IMR-90 (cell line): ENCODE measurements around the gene LTF. TPM values are rescaled to one million over a fixed set of nuclear protein-coding genes. Genes with fewer than 3 reads are reported as not detected.
"Not testable (repeated sequence)": the region's sequence is repeated elsewhere in the genome, so short reads cannot be mapped to it uniquely, and the experiment has no call there.

ENCODE experiments used
- ATAC-seq: fragments of 200-7000 bp; cut with Tn5 transposase; 2 replicates; pipeline ENCODE4 v1.9.1; 2020; ENCODE audit warnings: low read depth, mild to moderate bottlenecking, moderate library complexity
- BruUV-seq: library from RNA; stranded (reverse); fragments of 400-500 nt; replicated peaks from 2 replicates; lab custom pipeline; 2021; lab: Mats Ljungman, UMichigan
- CTCF ChIA-PET: fragments of 300-600 bp; formaldehyde crosslinking; extraction: SDS; loops from one replicate; lab custom pipeline; 2021; ENCODE audit warnings: antibody characterized with exemption; lab: Yijun Ruan, JAX
- POLR2A ChIA-PET: fragments of 300-600 bp; sonication (Branson Sonifier 250); formaldehyde crosslinking; loops from one replicate; lab custom pipeline; 2022; ENCODE audit warnings: antibody characterized with exemption; ENCODE audit not compliant: unreplicated experiment; lab: Charles Lee
- DNase-seq: peaks from one replicate; pipeline ENCODE4 v3.0.0; 2013
- H2AFZ ChIP-seq: replicated peaks from 2 replicates; pipeline ENCODE3; 2013; ENCODE audit warnings: low read length, mild to moderate bottlenecking; ENCODE audit not compliant: poor library complexity
- H2AK5ac ChIP-seq: 2 replicates; pipeline ENCODE4 v1.6.1; 2013; ENCODE audit warnings: low read depth, low read length, inconsistent platforms
- H2AK9ac ChIP-seq: replicated peaks from 2 replicates; pipeline ENCODE3; 2013; ENCODE audit warnings: mild to moderate bottlenecking, low read depth, low read length, moderate library complexity; ENCODE audit not compliant: poor library complexity
- H2BK120ac ChIP-seq: 2 replicates; pipeline ENCODE4 v1.6.1; 2013; ENCODE audit warnings: low read depth, low read length, inconsistent platforms
- H2BK15ac ChIP-seq: 3 replicates; pipeline ENCODE4 v1.6.1; 2013; ENCODE audit warnings: low read depth, low read length, inconsistent platforms
- H2BK20ac ChIP-seq: 2 replicates; pipeline ENCODE4 v1.6.1; 2013; ENCODE audit warnings: low read depth, mild to moderate bottlenecking, inconsistent platforms, low read length, moderate library complexity
- H2BK5ac ChIP-seq: 2 replicates; pipeline ENCODE4 v1.6.1; 2013; ENCODE audit warnings: mild to moderate bottlenecking, low read depth, low read length, inconsistent platforms; ENCODE audit not compliant: poor library complexity, severe bottlenecking
- H3K14ac ChIP-seq: replicated peaks from 2 replicates; pipeline ENCODE4 v1.6.1; 2013; ENCODE audit warnings: low read depth, low read length, inconsistent platforms
- H3K18ac ChIP-seq: 2 replicates; pipeline ENCODE4 v1.6.1; 2013; ENCODE audit warnings: low read depth, low read length, control low read depth
- H3K23ac ChIP-seq: 2 replicates; pipeline ENCODE4 v1.6.1; 2013; ENCODE audit warnings: low read depth, low read length, inconsistent platforms
- H3K27ac ChIP-seq: 2 replicates; pipeline ENCODE4 v1.5.1; 2013; ENCODE audit warnings: mild to moderate bottlenecking, control low read depth, low read length; ENCODE audit not compliant: insufficient read depth
- H3K27me3 ChIP-seq: 2 replicates; pipeline ENCODE4 v1.6.1; 2013; ENCODE audit warnings: low read length; ENCODE audit not compliant: control insufficient read depth, insufficient read depth
- H3K36me3 ChIP-seq: 2 replicates; pipeline ENCODE4 v1.6.1; 2013; ENCODE audit warnings: low read length, mixed read lengths; ENCODE audit not compliant: control insufficient read depth, insufficient read depth
- H3K4ac ChIP-seq: 2 replicates; pipeline ENCODE4 v1.6.1; 2013; ENCODE audit warnings: low read depth, low read length, inconsistent platforms
- H3K4me1 ChIP-seq: 2 replicates; pipeline ENCODE4 v1.6.1; 2013; ENCODE audit warnings: low read length, mixed read lengths; ENCODE audit not compliant: control insufficient read depth, insufficient read depth
- H3K4me2 ChIP-seq: 2 replicates; pipeline ENCODE4 v1.6.1; 2013; ENCODE audit warnings: low read depth, mild to moderate bottlenecking, control low read depth, low read length, moderate library complexity
- H3K4me3 ChIP-seq: 2 replicates; pipeline ENCODE4 v1.5.1; 2013; ENCODE audit warnings: low read depth, mild to moderate bottlenecking, control low read depth, low read length, moderate library complexity; ENCODE audit not compliant: insufficient read depth
- H3K56ac ChIP-seq: 2 replicates; pipeline ENCODE4 v1.6.1; 2013; ENCODE audit warnings: low read length, inconsistent platforms; ENCODE audit not compliant: insufficient read depth; ENCODE audit errors: extremely low read depth
- H3K79me1 ChIP-seq, 2 experiments: 2 replicates each; pipeline ENCODE4 v1.6.1; 2013; ENCODE audit warnings: low read length in 2 of 2, inconsistent platforms in 1 of 2, low read depth in 1 of 2
- H3K9ac ChIP-seq: 2 replicates; pipeline ENCODE4 v1.6.1; 2013; ENCODE audit warnings: low read depth, low read length, control low read depth
- H3K9me1 ChIP-seq: 2 replicates; pipeline ENCODE4 v1.6.1; 2013; ENCODE audit warnings: low read length, inconsistent platforms; ENCODE audit not compliant: insufficient read depth
- H3K9me3 ChIP-seq: 2 replicates; pipeline ENCODE4 v1.6.1; 2013; ENCODE audit warnings: low read length; ENCODE audit not compliant: control insufficient read depth, insufficient read depth
- H4K20me1 ChIP-seq: 2 replicates; pipeline ENCODE4 v1.6.1; 2013; ENCODE audit warnings: low read length, inconsistent platforms; ENCODE audit not compliant: insufficient read depth
- H4K5ac ChIP-seq: 2 replicates; pipeline ENCODE4 v1.6.1; 2013; ENCODE audit warnings: mild to moderate bottlenecking, low read depth, low read length, control low read depth
- H4K8ac ChIP-seq, 2 experiments: 2 replicates each; pipeline ENCODE4 v1.6.1; 2013; ENCODE audit warnings: low read depth in 2 of 2, low read length in 2 of 2, control low read depth in 1 of 2, inconsistent platforms in 1 of 2
- H4K91ac ChIP-seq: 2 replicates; pipeline ENCODE4 v1.6.1; 2013; ENCODE audit warnings: low read depth, low read length, inconsistent platforms; ENCODE audit not compliant: insufficient read depth
- WGBS, 2 experiments: methylation state at CpG; one replicate each; pipeline versions ENCODE4 v1.1.5 to v1.1.7; 2013; ENCODE audit warnings: missing lambda C conversion rate in 2 of 2; ENCODE audit not compliant: insufficient read length in 1 of 2; ENCODE audit errors: extremely low coverage in 2 of 2; 5-methylcytosine and 5-hydroxymethylcytosine counted together
- dilution Hi-C: fragments of 300-500 bp; cut with HindIII; formaldehyde crosslinking; loops from one replicate; pipeline ENCODE4 v1.14.3; 2018; ENCODE audit warnings: low sequenced_read_pairs; ENCODE audit not compliant: unreplicated experiment
- in situ Hi-C: fragments of 300-500 bp; cut with MboI; formaldehyde crosslinking; loops from 3 replicates; pipeline ENCODE4 v1.14.3; 2019; ENCODE audit warnings: low sequenced_read_pairs, inconsistent platforms, mixed read lengths
- intact Hi-C: fragments of 100-400 bp; cut with micrococcal nuclease; formaldehyde crosslinking; loops from 2 replicates; pipeline ENCODE4 v1.10.0; 2022
- polyA plus RNA-seq, 3 experiments: library from polyadenylated mRNA; depleted of rRNA; stranded (reverse); fragments of >200 nt; gene quantifications; 2 replicates each; pipeline ENCODE4 v1.2.3, GENCODE V29; 2012; ENCODE audit warnings: low replicate concordance in 1 of 3
- total RNA-seq: library from RNA; depleted of rRNA; stranded (reverse); fragments of >200 nt; gene quantifications from 2 replicates; pipeline ENCODE4 v1.2.3, GENCODE V29; 2012

Gene LTF
- total and polyA plus RNA-seq, 2 of the 4 experiments (the other 2 are of a cell fraction), result not detected

GRCh38 chr3:46388847-46389246, 75.9 kb downstream of the LTF start:
- intact Hi-C loops, H3K4me3 ChIP-seq, H3K27ac ChIP-seq, in situ Hi-C loops, H3K18ac ChIP-seq, H3K4ac ChIP-seq, H4K5ac ChIP-seq, POLR2A ChIA-PET, H2AK9ac ChIP-seq, H2BK5ac ChIP-seq, H2BK15ac ChIP-seq, H3K4me1 ChIP-seq, BruUV-seq, H3K9me1 ChIP-seq, H2AK5ac ChIP-seq, dilution Hi-C loops, H3K9me3 ChIP-seq, DNase-seq, ATAC-seq, H3K23ac ChIP-seq, H2BK20ac ChIP-seq, H3K14ac ChIP-seq, H3K56ac ChIP-seq, H4K20me1 ChIP-seq, H4K8ac ChIP-seq, H4K91ac ChIP-seq, CTCF ChIA-PET, H3K9ac ChIP-seq, H3K4me2 ChIP-seq, H2AFZ ChIP-seq, H3K36me3 ChIP-seq, H2BK120ac ChIP-seq, H3K79me1 ChIP-seq: not testable (repeated sequence)
- H3K27me3 ChIP-seq, result peaks cover 15% of the 10 kb centered on the region
- WGBS, 2 experiments, result 89% methylated on average over 4 of the region's 4 CpGs; no CpG with 5 or more reads in 1 of the 2 experiments
